NCI-H748 treated with DMSO at 0.1 percent for 48 hours (cell line): Measurements from ENCODE around the gene TRPV4.

ENCODE experiments used
- DNase-seq: peaks from one replicate; lab custom pipeline; 2025; lab: John Stamatoyannopoulos, UW

The TRPV4 gene

DNA sequence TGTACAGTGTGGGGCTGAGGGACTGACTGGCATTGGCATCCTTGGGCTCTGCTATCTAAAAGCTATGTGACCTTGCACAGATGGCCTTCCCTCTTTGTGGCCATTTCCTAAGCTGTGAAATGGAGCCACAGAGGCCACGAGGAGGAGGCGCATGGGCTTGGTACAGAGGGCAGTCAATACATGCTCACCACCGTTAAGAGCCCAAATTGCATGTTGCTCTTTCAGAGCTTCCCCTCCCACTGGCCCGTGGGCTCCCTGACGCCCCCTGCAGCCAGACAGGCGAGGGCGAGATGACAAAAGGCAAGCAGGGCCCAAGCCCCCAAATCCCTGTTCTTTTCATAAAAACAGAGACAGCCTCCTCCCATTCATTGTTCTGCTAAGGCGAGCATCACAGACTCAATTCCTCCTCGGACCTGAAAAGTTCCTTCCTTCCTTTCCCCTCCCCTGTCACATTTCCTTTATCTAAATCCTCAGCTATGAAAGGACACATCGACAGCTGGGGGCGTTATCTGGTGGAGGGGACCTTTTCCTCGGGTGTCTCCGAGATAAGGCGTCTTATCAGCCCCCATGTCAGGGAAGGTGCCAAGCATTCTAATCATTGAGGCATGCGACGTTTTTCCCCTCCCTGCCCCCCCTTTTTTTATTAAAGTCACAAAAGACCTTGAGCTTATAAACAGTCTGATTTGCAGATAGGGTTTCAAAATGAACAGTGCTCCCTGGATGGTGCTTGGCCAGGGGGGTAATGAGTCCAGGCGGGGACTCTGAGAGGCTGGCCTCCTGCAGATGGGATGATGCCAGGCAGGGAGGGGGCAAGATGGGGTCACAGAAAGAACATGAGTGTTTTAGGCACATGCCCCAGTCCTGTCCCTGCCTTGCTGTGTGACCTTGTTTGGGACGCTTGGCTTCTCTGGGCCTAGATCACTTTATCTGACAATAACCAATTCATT lies 93.2 kb downstream of the TRPV4 start:
- no peak for DNase-seq

DNA sequence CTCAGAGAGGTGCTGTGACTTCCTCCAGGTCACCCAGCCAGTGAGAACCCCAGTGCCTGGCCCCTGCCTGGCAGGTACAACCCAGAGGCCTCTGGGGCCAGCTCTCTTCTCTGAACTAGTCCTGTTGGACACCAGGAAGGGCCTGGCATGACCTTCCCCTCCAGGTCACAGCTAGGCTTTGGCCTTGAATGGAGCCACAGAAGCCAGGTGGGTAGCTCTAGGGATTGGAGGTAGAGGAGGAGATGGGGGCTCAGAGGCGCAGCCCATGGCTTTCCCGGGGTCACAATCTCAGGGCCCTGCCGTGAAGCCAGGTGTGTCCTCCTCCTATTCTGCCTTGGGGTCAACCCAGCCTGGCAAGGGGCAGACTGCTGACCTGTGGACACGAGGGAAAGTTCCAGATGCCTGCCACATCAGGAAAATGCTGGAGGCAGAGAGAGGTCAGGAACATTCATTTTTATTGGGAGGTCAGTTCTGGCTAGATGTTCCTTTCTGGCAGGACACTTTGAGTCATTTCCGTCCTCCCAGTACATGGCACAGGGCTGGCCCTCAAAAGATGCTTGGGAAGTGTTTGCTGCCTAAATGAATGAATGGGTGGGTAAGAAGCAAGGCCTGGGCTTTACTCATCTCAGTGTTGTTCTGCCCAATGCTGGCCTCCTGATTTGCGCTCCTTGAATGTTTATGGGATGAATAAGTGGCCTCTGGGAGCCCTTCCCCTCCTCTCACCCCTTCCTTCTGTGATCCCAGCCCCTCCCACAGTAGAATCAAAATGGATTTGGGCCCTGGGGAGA lies 94.1 kb downstream of the TRPV4 start:
- DNase-seq: no peak

DNA sequence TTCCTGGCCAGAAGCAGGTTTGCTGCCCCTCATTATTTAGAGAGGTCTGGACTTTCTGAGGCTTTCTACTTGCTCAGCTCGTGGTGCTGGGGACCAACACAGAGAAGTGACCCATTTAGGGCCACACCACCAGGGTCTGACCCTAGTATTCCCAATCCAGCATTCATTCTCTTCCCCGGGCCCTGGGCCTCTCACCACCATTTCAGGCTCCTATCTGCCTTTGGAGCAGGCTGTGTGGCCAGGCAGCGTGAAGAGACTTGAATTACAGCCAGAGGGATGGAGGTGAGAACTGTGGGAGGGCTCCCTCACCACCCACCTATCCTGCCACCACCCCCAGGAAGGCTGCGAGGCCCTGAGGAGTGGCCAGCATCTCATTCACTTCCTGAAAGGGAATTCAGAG lies 95.0 kb downstream of the TRPV4 start:
- DNase-seq: no peak

DNA sequence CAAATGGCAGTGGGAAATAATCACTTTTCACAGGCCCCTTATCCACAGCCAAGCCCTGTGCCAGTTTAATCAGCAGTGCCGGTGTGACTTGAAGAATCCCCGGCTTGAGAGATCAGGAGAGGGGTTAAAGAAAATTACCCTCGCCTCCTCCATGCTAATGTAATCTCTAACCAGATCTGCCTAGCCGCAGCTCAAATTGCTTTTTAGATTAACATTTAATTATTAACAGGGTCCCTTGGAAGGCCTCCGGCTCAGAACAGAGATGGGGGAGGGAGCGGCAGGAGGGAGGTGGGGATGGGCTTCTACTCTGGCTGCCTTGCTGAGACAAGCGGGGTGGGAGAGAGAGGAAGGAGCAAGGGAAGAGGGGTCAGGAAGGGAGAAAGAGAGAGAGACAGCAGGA lies 95.6 kb downstream of the TRPV4 start:
- DNase-seq: no peak

DNA sequence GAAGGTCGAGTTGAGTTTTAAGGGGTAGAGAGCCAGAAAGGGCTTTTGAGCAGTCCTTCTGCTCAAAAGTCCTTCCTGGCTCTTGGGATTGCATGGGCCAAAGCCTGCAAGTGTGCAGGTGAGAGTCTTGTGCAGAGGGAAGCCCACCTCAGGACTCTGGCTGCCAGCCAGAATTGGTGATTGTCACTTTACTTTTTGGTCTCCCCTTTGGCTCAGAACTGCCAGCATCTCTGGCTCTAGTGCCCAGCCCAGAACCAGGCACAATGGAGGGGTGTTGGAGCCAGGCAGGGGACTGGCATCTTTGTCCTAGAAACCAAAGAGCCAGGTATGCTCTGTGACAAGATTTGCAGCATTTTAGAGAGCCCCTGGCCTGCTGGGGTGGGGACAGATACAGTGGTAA lies 96.1 kb downstream of the TRPV4 start:
- no peak for DNase-seq

DNA sequence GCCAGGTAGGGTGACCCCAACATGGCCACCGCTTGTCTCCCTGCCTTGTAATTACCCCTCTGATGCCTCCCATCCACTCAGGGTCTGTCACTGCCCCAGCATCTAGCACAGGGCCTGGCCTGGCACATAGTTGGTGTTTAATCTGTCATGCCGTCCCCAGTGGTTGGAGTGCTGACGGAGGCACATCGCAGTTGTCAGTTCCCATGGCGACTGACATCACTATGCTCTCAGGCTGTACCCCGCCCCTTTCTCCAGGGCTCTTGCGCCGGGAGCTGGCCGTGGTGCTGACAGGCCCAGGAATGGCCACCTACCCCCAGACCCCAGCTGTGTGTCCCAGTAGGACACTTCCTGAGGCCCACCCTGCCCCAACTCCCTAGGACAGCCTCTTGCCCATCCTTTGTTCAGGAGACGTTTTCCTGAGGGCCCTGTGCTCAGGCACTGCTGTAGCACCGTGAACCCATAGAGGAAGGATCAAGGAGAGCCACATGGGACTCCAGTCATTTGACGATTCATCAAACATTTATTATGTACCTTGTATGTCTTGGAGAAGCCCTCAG lies 96.6 kb downstream of the TRPV4 start:
- no peak for DNase-seq

DNA sequence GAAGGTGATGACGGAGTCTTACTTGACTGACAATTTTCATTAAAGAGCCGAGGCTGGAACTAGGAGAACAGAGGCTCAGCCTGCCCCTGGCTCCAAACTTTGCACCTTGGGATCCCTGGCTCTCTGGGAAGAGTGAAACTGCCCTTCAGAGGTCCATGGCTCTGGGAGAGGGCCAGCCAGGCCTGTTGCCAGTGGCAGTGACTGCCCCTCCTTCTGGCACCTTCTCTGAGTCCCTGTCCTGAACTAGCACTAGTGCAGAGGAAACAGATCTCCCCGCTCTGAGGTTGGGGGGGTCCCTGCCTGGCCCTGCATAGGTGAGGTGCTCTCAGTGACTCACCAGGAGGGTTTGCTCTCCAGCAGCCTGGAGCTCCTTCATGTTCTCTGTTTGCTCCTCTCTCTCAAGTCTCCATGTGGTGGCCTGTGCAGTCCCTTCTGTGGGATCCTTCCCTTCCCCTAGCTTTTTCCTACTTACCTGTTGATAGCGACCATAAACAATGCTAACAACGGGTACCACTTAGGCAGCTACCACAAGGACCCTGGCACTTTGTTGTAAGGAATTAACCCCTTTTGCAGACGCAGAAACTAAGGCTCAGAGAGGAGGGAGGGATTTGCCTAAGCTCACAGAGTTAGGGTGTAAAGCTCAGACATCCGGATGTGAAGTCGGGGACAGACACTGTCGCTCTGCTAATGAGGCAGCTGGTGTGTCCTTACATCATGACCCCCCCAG lies 97.2 kb downstream of the TRPV4 start:
- DNase-seq: no peak

DNA sequence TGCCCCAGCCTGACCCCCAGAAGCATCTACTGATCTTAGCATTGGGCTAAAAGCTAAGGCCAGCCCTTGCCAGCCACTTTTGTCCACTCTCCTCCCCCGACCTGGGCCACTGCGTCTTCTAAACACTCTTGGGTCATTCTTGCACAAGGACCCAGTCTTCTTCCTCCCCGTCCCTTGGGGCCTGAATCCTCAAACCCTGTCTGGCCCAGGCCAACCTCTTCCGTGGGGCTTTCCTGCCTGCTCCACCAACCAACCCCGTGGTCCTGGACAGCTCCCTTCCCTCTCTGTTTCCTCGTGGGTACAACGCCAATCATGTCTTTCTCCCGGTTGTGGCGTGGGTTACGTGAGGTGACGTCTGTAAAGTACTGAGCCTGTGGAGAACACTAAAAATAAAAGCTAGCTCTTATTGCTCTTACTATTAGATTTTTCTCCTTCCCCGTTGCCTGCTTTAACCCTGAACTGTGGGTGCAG lies 98.1 kb downstream of the TRPV4 start:
- DNase-seq: no peak

DNA sequence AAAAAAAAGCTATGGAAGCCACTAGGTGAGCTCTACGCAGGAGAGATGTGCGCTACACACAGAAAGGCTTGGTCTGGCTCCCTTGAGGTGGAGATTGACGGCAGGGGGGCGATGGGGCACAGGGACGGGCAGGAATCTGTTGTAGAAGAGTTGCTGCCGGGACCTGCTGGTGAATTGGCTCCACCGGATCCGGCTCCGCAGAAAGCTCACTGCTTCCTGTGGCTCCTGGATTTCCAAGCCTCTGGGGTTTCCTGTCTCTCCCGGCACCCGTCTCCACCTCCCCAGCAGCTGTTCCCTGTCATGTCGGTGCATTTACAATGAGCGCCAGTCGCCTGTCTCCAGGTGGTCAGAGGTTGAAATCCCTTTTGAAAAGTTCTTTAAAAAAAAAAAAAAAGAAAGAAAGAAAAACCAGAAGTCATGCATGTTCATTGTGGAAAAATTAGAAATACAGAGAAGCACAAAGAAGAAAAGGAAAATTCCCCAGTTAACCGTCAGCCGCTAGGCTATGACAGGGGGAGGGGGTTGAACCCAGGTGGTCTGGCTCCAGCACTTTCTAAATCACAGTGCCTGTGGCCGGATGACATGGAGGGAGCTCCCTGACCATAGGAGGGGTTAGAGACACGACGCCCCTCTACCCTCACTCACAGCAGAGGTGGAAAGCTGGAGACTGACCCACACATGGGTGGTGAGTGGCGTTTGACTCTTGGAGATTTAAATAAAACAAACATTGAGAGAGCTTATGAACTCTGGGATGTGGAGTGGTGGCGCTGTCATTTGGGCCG lies 98.8 kb downstream of the TRPV4 start:
- no peak for DNase-seq
